T-cell (primary cell): Measurements from ENCODE around the gene ZNF784. TPM values are rescaled to one million over a fixed set of nuclear protein-coding genes. Genes with fewer than 3 reads are reported as not detected.
A peak's percentile ranks its signal among the peaks of the same experiment; 100 is the strongest.

Experiments used
- ATAC-seq, 4 experiments: fragments of 200-7000 bp in 3 of 4; fragments of 150-1000 bp in 1 of 4; cut with Tn5 transposase; replicated peaks in 1 of 4; 1 replicate in 3 of 4; 2 replicates in 1 of 4; pipeline ENCODE4 v1.10.0; 2021; ENCODE audit warnings: moderate library complexity in 3 of 4, mild to moderate bottlenecking in 2 of 4, moderate number of reproducible peaks in 1 of 4
- CTCF ChIA-PET, 2 donors: fragments of 300-600 bp; sonication (Branson Sonifier 250); formaldehyde crosslinking; loops; one replicate each; lab custom pipeline; 2022; ENCODE audit warnings: antibody characterized with exemption in 2 of 2; lab: Charles Lee
- POLR2A ChIA-PET, 2 donors: fragments of 300-600 bp; sonication (Branson Sonifier 250); formaldehyde crosslinking; loops; one replicate each; lab custom pipeline; 2022; ENCODE audit warnings: antibody characterized with exemption in 2 of 2; lab: Charles Lee
- DNase-seq, 35 experiments: peaks; one replicate each; pipeline versions ENCODE4 v3.0.0 to v3.0.0-alpha.2; 2013 to 2023
- H3K27ac ChIP-seq: one replicate; pipeline ENCODE4 v1.5.1; 2013; ENCODE audit warnings: low read length
- H3K27me3 ChIP-seq, 2 experiments: replicated peaks in 1 of 2; 1 replicate in 1 of 2; 2 replicates in 1 of 2; pipeline versions ENCODE4 v1.6.1 to v1.7.0; 2013; ENCODE audit warnings: low read length in 1 of 2, mixed read lengths in 1 of 2; ENCODE audit not compliant: control insufficient read depth in 2 of 2, insufficient read depth in 2 of 2; ENCODE audit errors: extremely low read depth in 1 of 2
- H3K36me3 ChIP-seq, 2 donors: 1 replicate in 1 of 2; 2 replicates in 1 of 2; pipeline versions ENCODE4 v1.6.1 to v1.7.0; 2013; ENCODE audit warnings: low read length in 1 of 2; ENCODE audit not compliant: control insufficient read depth in 2 of 2, insufficient read depth in 1 of 2; ENCODE audit errors: extremely low read depth in 1 of 2
- H3K4me1 ChIP-seq, 2 experiments: 1 replicate in 1 of 2; 2 replicates in 1 of 2; pipeline versions ENCODE4 v1.6.1 to v1.7.0; 2013; ENCODE audit warnings: low read length in 2 of 2, mixed read lengths in 1 of 2; ENCODE audit not compliant: insufficient read depth in 2 of 2, control insufficient read depth in 1 of 2; ENCODE audit errors: extremely low read depth in 1 of 2
- H3K4me3 ChIP-seq, 2 donors: 1 replicate in 1 of 2; 2 replicates in 1 of 2; pipeline versions ENCODE4 v1.5.1 to v1.7.0; 2013; ENCODE audit warnings: mild to moderate bottlenecking in 2 of 2, low read length in 1 of 2, moderate library complexity in 1 of 2; ENCODE audit not compliant: control insufficient read depth in 1 of 2; ENCODE audit errors: extremely low read depth in 1 of 2
- H3K9me3 ChIP-seq: 2 replicates; pipeline ENCODE4 v1.7.0; 2013
- H3K27ac Mint-ChIP-seq, 2 donors: one replicate each; pipeline ENCODE4 v1.8.0; 2020 to 2021; ENCODE audit warnings: mild to moderate bottlenecking in 2 of 2, mixed read lengths in 2 of 2
- H3K27me3 Mint-ChIP-seq, 2 donors: one replicate each; pipeline ENCODE4 v1.8.0; 2021 to 2022; ENCODE audit warnings: mixed read lengths in 2 of 2
- H3K36me3 Mint-ChIP-seq: one replicate; pipeline ENCODE4 v1.8.0; 2021; ENCODE audit warnings: mixed read lengths
- H3K4me1 Mint-ChIP-seq, 3 donors: one replicate each; pipeline ENCODE4 v1.8.0; 2020 to 2022; ENCODE audit warnings: mixed read lengths in 3 of 3, mild to moderate bottlenecking in 1 of 3
- H3K4me3 Mint-ChIP-seq, 3 donors: one replicate each; pipeline ENCODE4 v1.8.0; 2020 to 2022; ENCODE audit warnings: mild to moderate bottlenecking in 3 of 3, mixed read lengths in 3 of 3, moderate library complexity in 3 of 3
- H3K9me3 Mint-ChIP-seq, 3 donors: one replicate each; pipeline ENCODE4 v1.8.0; 2020 to 2022; ENCODE audit warnings: mixed read lengths in 3 of 3
- WGBS: methylation state at CpG from one replicate; pipeline ENCODE4 v1.1.5; 2013; ENCODE audit warnings: missing lambda C conversion rate; ENCODE audit not compliant: insufficient coverage; 5-methylcytosine and 5-hydroxymethylcytosine counted together
- total RNA-seq, 35 experiments: library from RNA in 6 of 35; stranded (reverse) in 6 of 35; fragments of 120-200 nt in 1 of 35; gene quantifications; one replicate each; pipeline versions ENCODE4 v1.2.1 to v1.2.4 and lab custom pipeline; 2013 to 2026

The ZNF784 gene
- total RNA-seq, 5 donors from 2014 or later (not counting 1 experiment from before 2014, with no cell fraction given): 7.2 to 13.3 (median 8.2) TPM

- 22% methylated on average over 32 of the region's 38 CpGs for WGBS
- H3K4me3 ChIP-seq: peak overlapping the region in 1 of 2 donors; percentile 33
These were observed 15.7 kb upstream of the ZNF784 start for GRCh38 chr19:55640043-55640576.

GRCh38 chr19:55638864-55639359 is 14.5 kb upstream of the ZNF784 start:
- H3K4me3 ChIP-seq: no peak overlapping the region
- peaks cover 0 to 2% of the 10 kb centered on the region in 2 donors for H3K27me3 Mint-ChIP-seq
- peaks cover 17% of the 10 kb centered on the region for H3K36me3 Mint-ChIP-seq
- H3K4me1 Mint-ChIP-seq: peaks cover 70 to 75% (median 72%) of the 10 kb centered on the region in 3 donors
- H3K27ac ChIP-seq: peak overlapping the region; percentile 9
- peaks cover 24 to 78% of the 10 kb centered on the region in 2 experiments for H3K4me1 ChIP-seq
- ATAC-seq: no peak
- WGBS: 40% methylated on average over 1 of the region's 6 CpGs
- ChIA-PET CTCF (interaction anchor here in 1 of 2 donors (0.6 to 0.8 kb wide), 3 partner anchors 8 to 33 kb away, joined by 4 to 5 read pairs (median 4); no protein-coding TSS in a partner anchor), POLR2A (no interaction called here)
- H3K9me3 ChIP-seq: no peaks in the 10 kb centered on the region
- peak overlapping the region; percentile 78 to 84 for H3K27ac Mint-ChIP-seq
- H3K27me3 ChIP-seq: no peaks in the 10 kb centered on the region
- H3K4me3 Mint-ChIP-seq: peak overlapping the region; percentile 57 to 88 (median 67)
- peak in 32 of 35 experiments; percentile 33 to 77 (median 58) for DNase-seq
- H3K9me3 Mint-ChIP-seq: no peaks in the 10 kb centered on the region
- H3K36me3 ChIP-seq: peaks cover 0 to 2% of the 10 kb centered on the region in 2 donors

More at GRCh38 chr19:55640043-55640576, 15.7 kb upstream of the ZNF784 start:
- H3K36me3 Mint-ChIP-seq: peaks cover 17% of the 10 kb centered on the region
- H3K9me3 ChIP-seq: no peaks in the 10 kb centered on the region
- ATAC-seq (peak; percentile 28 to 59 (median 36)), DNase-seq (peak in 34 of 35 experiments; percentile 54 to 90 (median 72))
- H3K27me3 Mint-ChIP-seq: peaks cover 0 to 2% of the 10 kb centered on the region in 2 donors
- peak overlapping the region; percentile 84 to 87 for H3K27ac Mint-ChIP-seq
- H3K4me1 ChIP-seq: peaks cover 33 to 84% of the 10 kb centered on the region in 2 experiments
- ChIA-PET POLR2A (interaction anchor here in 1 of 2 donors (0.6 kb wide), 1 partner anchor 1121 kb away, joined by 3 read pairs; no protein-coding TSS in a partner anchor), CTCF (interaction anchor here in 1 of 2 donors (0.7 to 1.1 kb wide), 3 partner anchors 9 to 16 kb away, joined by 3 to 5 read pairs (median 5); partner anchors contain the start of genes U2AF2 and ZNF784)
- peaks cover 72 to 78% (median 73%) of the 10 kb centered on the region in 3 donors for H3K4me1 Mint-ChIP-seq
- no peaks in the 10 kb centered on the region for H3K9me3 Mint-ChIP-seq
- no peaks in the 10 kb centered on the region for H3K27me3 ChIP-seq
- H3K4me3 Mint-ChIP-seq: peak overlapping the region; percentile 66 to 88 (median 75)
- peaks cover 6 to 9% of the 10 kb centered on the region in 2 donors for H3K36me3 ChIP-seq
- H3K27ac ChIP-seq: peak overlapping the region; percentile 67

GRCh38 chr19:55637534-55637933 is 13.2 kb upstream of the ZNF784 start:
- ChIA-PET POLR2A (no interaction called here), CTCF (interaction anchor here (0.6 to 1.8 kb wide), 7 partner anchors 10 to 502 kb away, joined by 3 to 12 read pairs (median 4); partner anchors contain the start of gene ZNF784 (in 1 of the 2))
- Histone ChIP-seq H3K4me3 (no peak overlapping the region), H3K9me3 (no peaks in the 10 kb centered on the region), H3K4me1 (peaks cover 20 to 72% of the 10 kb centered on the region in 2 experiments), H3K27ac (no peak overlapping the region), H3K27me3 (no peaks in the 10 kb centered on the region), H3K36me3 (peaks cover 0 to 2% of the 10 kb centered on the region in 2 donors)
- peak overlapping the region; percentile 35 to 98 (median 47) for H3K4me3 Mint-ChIP-seq
- DNase-seq (no peak), ATAC-seq (no peak)
- H3K4me1 Mint-ChIP-seq: peaks cover 63 to 67% (median 67%) of the 10 kb centered on the region in 3 donors
- peaks cover 0 to 2% of the 10 kb centered on the region in 2 donors for H3K27me3 Mint-ChIP-seq
- no peaks in the 10 kb centered on the region for H3K9me3 Mint-ChIP-seq
- H3K36me3 Mint-ChIP-seq: peaks cover 17% of the 10 kb centered on the region
- peak overlapping the region; percentile 64 to 79 for H3K27ac Mint-ChIP-seq
- WGBS: 79% methylated on average over 10 of the region's 11 CpGs

GRCh38 chr19:55636723-55637122 is 12.4 kb upstream of the ZNF784 start:
- POLR2A ChIA-PET: interaction anchor here in 1 of 2 donors (1.3 kb wide), 1 partner anchor 10 kb away, joined by 4 read pairs; no protein-coding TSS in a partner anchor
- Histone ChIP-seq H3K9me3 (no peaks in the 10 kb centered on the region), H3K27ac (peak overlapping the region; percentile 99), H3K4me1 (peaks cover 16 to 71% of the 10 kb centered on the region in 2 experiments), H3K36me3 (peaks cover 0 to 2% of the 10 kb centered on the region in 2 donors), H3K4me3 (no peak overlapping the region), H3K27me3 (no peaks in the 10 kb centered on the region)
- CTCF ChIA-PET: interaction anchor here in 1 of 2 donors (1.0 to 1.8 kb wide), 4 partner anchors 10 to 18 kb away, joined by 3 to 5 read pairs (median 4); no protein-coding TSS in a partner anchor
- peaks cover 65 to 69% (median 68%) of the 10 kb centered on the region in 3 donors for H3K4me1 Mint-ChIP-seq
- peak overlapping the region; percentile 98 to 100 (median 99) for H3K4me3 Mint-ChIP-seq
- 100% methylated on average over 2 of the region's 4 CpGs for WGBS
- H3K27me3 Mint-ChIP-seq: no peaks in the 10 kb centered on the region
- H3K9me3 Mint-ChIP-seq: no peaks in the 10 kb centered on the region
- no peak for ATAC-seq
- H3K36me3 Mint-ChIP-seq: peaks cover 17% of the 10 kb centered on the region
- peak overlapping the region; percentile 100 for H3K27ac Mint-ChIP-seq
- no peak for DNase-seq

GRCh38 chr19:55635856-55636440 is 11.6 kb upstream of the ZNF784 start:
- no peak for DNase-seq
- 61% methylated on average over 7 of the region's 7 CpGs for WGBS
- H3K4me1 ChIP-seq: peaks cover 18 to 69% of the 10 kb centered on the region in 2 experiments

More at GRCh38 chr19:55635856-55636440, 11.6 kb upstream of the ZNF784 start:
- ChIA-PET CTCF (interaction anchor here in 1 of 2 donors (1.8 kb wide), 1 partner anchor 19 kb away, joined by 4 read pairs; no protein-coding TSS in a partner anchor), POLR2A (interaction anchor here (0.8 to 1.3 kb wide), 2 partner anchors 11 to 174 kb away, joined by 3 to 4 read pairs; partner anchors contain the start of gene ISOC2 (in 1 of the 2))
- H3K9me3 ChIP-seq: no peaks in the 10 kb centered on the region
- no peaks in the 10 kb centered on the region for H3K27me3 Mint-ChIP-seq
- H3K27me3 ChIP-seq: no peaks in the 10 kb centered on the region
- H3K36me3 Mint-ChIP-seq: peaks cover 17% of the 10 kb centered on the region
- H3K27ac ChIP-seq: peak overlapping the region; percentile 99
- H3K36me3 ChIP-seq: peaks cover 0 to 2% of the 10 kb centered on the region in 2 donors
- no peaks in the 10 kb centered on the region for H3K9me3 Mint-ChIP-seq
- peak overlapping the region; percentile 98 to 100 (median 99) for H3K4me3 Mint-ChIP-seq
- ATAC-seq: no peak
- peak overlapping the region; percentile 85 to 98 for H3K4me3 ChIP-seq
- H3K4me1 Mint-ChIP-seq: peaks cover 63 to 68% (median 67%) of the 10 kb centered on the region in 3 donors
- H3K27ac Mint-ChIP-seq: peak overlapping the region; percentile 100
